Psoas muscle (tissue), 8 donors: ENCODE measurements around the gene KIF6. TPM values are rescaled to one million over a fixed set of nuclear protein-coding genes. Genes with fewer than 3 reads are reported as not detected.

Source experiments
- ATAC-seq, 4 donors: fragments of 200-7000 bp; cut with Tn5 transposase; one replicate each; pipeline ENCODE4 v1.9.1; 2020; ENCODE audit warnings: moderate library complexity in 3 of 4, mild to moderate bottlenecking in 2 of 4
- DNase-seq, 2 donors: peaks; one replicate each; pipeline ENCODE4 v3.0.0-alpha.2; 2020
- H3K27ac ChIP-seq: fragments of 200-600 bp; one replicate; pipeline ENCODE4 v1.8.0; 2022
- H3K27me3 ChIP-seq, 3 donors: fragments of 200-600 bp in 1 of 3; one replicate each; pipeline versions ENCODE4 v1.6.1 to v1.8.0; 2013 to 2022; ENCODE audit warnings: low read length in 2 of 3, mild to moderate bottlenecking in 2 of 3, moderate library complexity in 1 of 3; ENCODE audit not compliant: insufficient read depth in 3 of 3
- H3K36me3 ChIP-seq, 2 donors: fragments of 200-600 bp in 1 of 2; one replicate each; pipeline versions ENCODE4 v1.6.1 to v1.8.0; 2013 to 2022; ENCODE audit warnings: low read depth in 1 of 2, mild to moderate bottlenecking in 1 of 2, moderate library complexity in 1 of 2; ENCODE audit not compliant: insufficient read depth in 1 of 2
- H3K4me1 ChIP-seq: fragments of 200-600 bp; one replicate; pipeline ENCODE4 v1.8.0; 2022
- H3K4me3 ChIP-seq: fragments of 200-600 bp; one replicate; pipeline ENCODE4 v1.8.0; 2022; ENCODE audit warnings: mild to moderate bottlenecking
- H3K9me3 ChIP-seq: fragments of 200-600 bp; one replicate; pipeline ENCODE4 v1.8.0; 2022
- CTCF ChIP-seq: fragments of 200-600 bp; IDR thresholded peaks from one replicate; pipeline ENCODE4 v1.8.0; 2022; ENCODE audit warnings: antibody characterized with exemption
- WGBS, 3 donors: extraction: QIAGEN DNeasy Blood & Tissue Kit; methylation state at CpG; one replicate each; pipeline versions ENCODE4 v1.1.6 to v1.1.7; 2013; 5-methylcytosine and 5-hydroxymethylcytosine counted together
- intact Hi-C, 2 donors: fragments of 100-400 bp; cut with DNase I; formaldehyde crosslinking; loops; one replicate each; pipeline versions ENCODE4 v1.11.0 to v1.14.2; 2022
- polyA plus RNA-seq, 3 donors: library from polyadenylated mRNA; stranded (reverse); fragments of 200-250 nt; gene quantifications; one replicate each; pipeline ENCODE4 v1.2.3, GENCODE V29; 2013
- total RNA-seq, 4 donors: library from RNA; stranded (reverse); fragmentation: NEBNext Ultra II Directional in 2 of 4; extraction: Animal tissue kit (Norgen Biotek cat#: 25700) in 2 of 4; gene quantifications; one replicate each; pipeline versions ENCODE4 v1.2.1 to v1.2.4, GENCODE V29; 2021 to 2023
- donor health status: healthy with polysubstance abuse.
- donor health status: DM: no; HTN: no; CAD: no; lungs with moderate emphysema.
- donor health status: Bipolar disorder and iron deficiency.
- donor health status: healthy.
- donor health status: DM: yes; HTN: yes; CAD: no.
- donor health status: DM: no; HTN: no; CAD: no.
- donor health status: DM: no; HTN: no; CAD: no.
- donor health status: DM: yes; HTN: yes; CAD: no.

KIF6 gene
- total and polyA plus RNA-seq, 7 donors, result 0.03 to 0.17 (median 0.09) TPM; not detected in 2

- no peak for TF ChIP-seq CTCF
- no peak overlapping the region for H3K4me3 ChIP-seq
- no peak for ATAC-seq
- intact Hi-C loops, result no loop called here
- H3K27ac ChIP-seq, result no peak overlapping the region
- H3K27me3 ChIP-seq, result no peaks in the 10 kb centered on the region
- H3K9me3 ChIP-seq, result peaks cover 4% of the 10 kb centered on the region
- no peak for DNase-seq
- 86 to 95% (median 87%) methylated on average over 4 of the region's 4 CpGs for WGBS, 3 donors
- no peaks in the 10 kb centered on the region for H3K4me1 ChIP-seq
- no peaks in the 10 kb centered on the region for H3K36me3 ChIP-seq
These were observed 283.2 kb downstream of the KIF6 start for GRCh38 chr6:39441986-39442385.

GRCh38 chr6:39441301-39441700 is 283.9 kb downstream of the KIF6 start:
- TF ChIP-seq CTCF, result no peak

GRCh38 chr6:39440039-39440426 is 285.2 kb downstream of the KIF6 start:
- no peak for TF ChIP-seq CTCF
- no peaks in the 10 kb centered on the region for H3K36me3 ChIP-seq
- DNase-seq (no peak), ATAC-seq (no peak)
- no peaks in the 10 kb centered on the region for H3K4me1 ChIP-seq
- H3K27me3 ChIP-seq, result no peaks in the 10 kb centered on the region
- no peak overlapping the region for H3K27ac ChIP-seq
- intact Hi-C loops, result no loop called here
- H3K9me3 ChIP-seq, result peaks cover 17% of the 10 kb centered on the region
- WGBS, 3 donors, result 73 to 85% (median 75%) methylated on average over 7 of the region's 7 CpGs
- no peak overlapping the region for H3K4me3 ChIP-seq

More at GRCh38 chr6:39441301-39441700, 283.9 kb downstream of the KIF6 start:
- no peaks in the 10 kb centered on the region for H3K27me3 ChIP-seq
- peaks cover 11% of the 10 kb centered on the region for H3K9me3 ChIP-seq
- no peak overlapping the region for H3K4me3 ChIP-seq
- ATAC-seq (no peak), DNase-seq (no peak)
- 79 to 83% (median 80%) methylated on average over 6 of the region's 6 CpGs for WGBS, 3 donors
- H3K27ac ChIP-seq, result no peak overlapping the region
- H3K36me3 ChIP-seq, result no peaks in the 10 kb centered on the region
- intact Hi-C loops, result no loop called here
- H3K4me1 ChIP-seq, result no peaks in the 10 kb centered on the region

- H3K9me3 ChIP-seq, result peaks cover 17% of the 10 kb centered on the region
- 87 to 91% (median 89%) methylated on average over 8 of the region's 8 CpGs for WGBS, 3 donors
- no peaks in the 10 kb centered on the region for H3K36me3 ChIP-seq
- H3K27me3 ChIP-seq, result no peaks in the 10 kb centered on the region
- no peak overlapping the region for H3K4me3 ChIP-seq
- H3K4me1 ChIP-seq, result no peaks in the 10 kb centered on the region
- DNase-seq, result no peak
- intact Hi-C loops, result no loop called here
- TF ChIP-seq CTCF, result no peak
- ATAC-seq, result no peak
- H3K27ac ChIP-seq, result no peak overlapping the region
These were observed 285.7 kb downstream of the KIF6 start for GRCh38 chr6:39439342-39440038.

- no peak overlapping the region for H3K27ac ChIP-seq
- no peaks in the 10 kb centered on the region for H3K27me3 ChIP-seq
- ATAC-seq, result no peak
- no peaks in the 10 kb centered on the region for H3K36me3 ChIP-seq
- H3K4me3 ChIP-seq, result no peak overlapping the region
- WGBS, 3 donors, result 64 to 95% (median 90%) methylated on average over 3 of the region's 3 CpGs
- intact Hi-C loops, result no loop called here
- peaks cover 9% of the 10 kb centered on the region for H3K4me1 ChIP-seq
- no peak for DNase-seq
- no peak for TF ChIP-seq CTCF
- peaks cover 17% of the 10 kb centered on the region for H3K9me3 ChIP-seq
These were observed 291.6 kb downstream of the KIF6 start for GRCh38 chr6:39433630-39434029.
